GM20000 (cell line): ENCODE data around the gene MYO18B.

Source experiments
- DNase-seq: peaks from one replicate; pipeline ENCODE4 v3.0.0; 2012; ENCODE audit warnings: low spot score
- TF ChIP-seq, protein P1 (sequence below): IDR thresholded peaks from 2 replicates; pipeline ENCODE4 v1.5.1; 2012; ENCODE audit warnings: mild to moderate bottlenecking, control low read depth; ENCODE audit errors: extremely low read depth, missing control alignments

MYO18B gene

GRCh38 chr22:26072621-26073020 lies 330.6 kb downstream of the MYO18B start:
- TF ChIP-seq, protein P1, sequence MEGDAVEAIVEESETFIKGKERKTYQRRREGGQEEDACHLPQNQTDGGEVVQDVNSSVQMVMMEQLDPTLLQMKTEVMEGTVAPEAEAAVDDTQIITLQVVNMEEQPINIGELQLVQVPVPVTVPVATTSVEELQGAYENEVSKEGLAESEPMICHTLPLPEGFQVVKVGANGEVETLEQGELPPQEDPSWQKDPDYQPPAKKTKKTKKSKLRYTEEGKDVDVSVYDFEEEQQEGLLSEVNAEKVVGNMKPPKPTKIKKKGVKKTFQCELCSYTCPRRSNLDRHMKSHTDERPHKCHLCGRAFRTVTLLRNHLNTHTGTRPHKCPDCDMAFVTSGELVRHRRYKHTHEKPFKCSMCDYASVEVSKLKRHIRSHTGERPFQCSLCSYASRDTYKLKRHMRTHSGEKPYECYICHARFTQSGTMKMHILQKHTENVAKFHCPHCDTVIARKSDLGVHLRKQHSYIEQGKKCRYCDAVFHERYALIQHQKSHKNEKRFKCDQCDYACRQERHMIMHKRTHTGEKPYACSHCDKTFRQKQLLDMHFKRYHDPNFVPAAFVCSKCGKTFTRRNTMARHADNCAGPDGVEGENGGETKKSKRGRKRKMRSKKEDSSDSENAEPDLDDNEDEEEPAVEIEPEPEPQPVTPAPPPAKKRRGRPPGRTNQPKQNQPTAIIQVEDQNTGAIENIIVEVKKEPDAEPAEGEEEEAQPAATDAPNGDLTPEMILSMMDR, result no peak

GRCh38 chr22:26075251-26075650 lies 333.3 kb downstream of the MYO18B start:
- DNase-seq, result no peak
- TF ChIP-seq, protein P1, result no peak

More at GRCh38 chr22:26072621-26073020, 330.6 kb downstream of the MYO18B start:
- DNase-seq, result no peak

DNA sequence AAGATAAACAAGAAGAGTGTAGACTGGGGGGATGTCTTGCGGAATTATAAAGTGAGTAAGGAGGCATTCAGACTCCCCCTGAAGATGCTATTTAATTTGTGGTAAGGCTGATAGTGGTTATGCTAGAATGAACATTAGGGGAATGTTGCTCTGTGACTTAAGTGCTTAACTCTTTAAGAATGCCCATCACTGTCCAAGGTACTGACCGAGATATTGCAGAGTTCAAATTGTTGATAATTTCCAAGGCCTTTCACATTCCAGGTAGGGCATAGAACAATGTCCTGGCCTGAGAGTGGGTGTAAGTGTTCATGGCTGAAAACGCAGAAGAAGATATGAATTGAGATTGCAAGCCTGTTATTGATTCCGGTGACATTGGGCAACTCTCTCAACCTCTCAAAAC lies 337.0 kb downstream of the MYO18B start:
- DNase-seq, result no peak
- TF ChIP-seq, protein P1, result no peak
